HG03064 (cell line): ENCODE data around the gene CDT1.

Experiments
- ATAC-seq: cut with Tn5 transposase; IDR thresholded peaks from one replicate; pipeline ENCODE4 v1.9.1; 2021; ENCODE audit warnings: low read depth; ENCODE audit not compliant: unreplicated experiment

The CDT1 gene

DNA sequence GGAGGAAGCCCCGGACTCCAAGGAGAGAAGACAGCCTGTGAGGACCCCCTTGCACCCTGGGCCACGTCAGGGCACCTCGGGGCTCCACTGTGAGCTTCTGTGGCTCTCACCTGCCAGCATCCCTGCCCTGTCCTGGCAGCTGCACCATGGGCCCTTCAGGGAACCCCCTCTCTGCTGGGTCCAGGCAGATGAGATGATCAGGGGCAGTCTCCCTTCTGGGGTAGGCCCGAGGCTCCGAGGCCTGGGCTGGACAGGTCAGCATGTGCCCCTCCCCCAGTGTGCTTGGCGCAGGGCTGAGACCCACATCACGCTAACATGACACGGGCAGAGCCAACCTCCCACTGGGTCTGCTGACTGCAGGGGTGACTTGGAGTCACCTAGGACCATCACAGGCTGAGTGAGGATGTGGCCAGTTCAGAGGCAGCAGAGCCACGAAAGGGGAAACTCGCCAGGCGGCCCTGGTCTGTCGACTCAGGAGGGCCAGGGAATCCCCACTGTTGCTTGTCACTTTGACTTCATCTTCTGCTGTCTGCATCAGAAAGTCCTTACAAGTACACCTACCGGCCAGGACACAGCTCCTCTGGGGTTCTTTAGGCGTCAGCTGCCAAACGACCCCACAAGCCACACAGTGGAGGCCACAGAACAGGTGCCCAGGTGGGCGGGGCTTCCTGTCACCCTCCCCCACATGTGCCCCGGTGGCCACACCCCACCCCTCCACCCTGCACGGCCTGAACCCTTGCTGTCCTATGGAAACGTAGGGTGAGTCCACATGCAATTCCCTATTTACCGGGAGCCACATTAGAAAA is 50.9 kb downstream of the CDT1 start:
- ATAC-seq: no peak

DNA sequence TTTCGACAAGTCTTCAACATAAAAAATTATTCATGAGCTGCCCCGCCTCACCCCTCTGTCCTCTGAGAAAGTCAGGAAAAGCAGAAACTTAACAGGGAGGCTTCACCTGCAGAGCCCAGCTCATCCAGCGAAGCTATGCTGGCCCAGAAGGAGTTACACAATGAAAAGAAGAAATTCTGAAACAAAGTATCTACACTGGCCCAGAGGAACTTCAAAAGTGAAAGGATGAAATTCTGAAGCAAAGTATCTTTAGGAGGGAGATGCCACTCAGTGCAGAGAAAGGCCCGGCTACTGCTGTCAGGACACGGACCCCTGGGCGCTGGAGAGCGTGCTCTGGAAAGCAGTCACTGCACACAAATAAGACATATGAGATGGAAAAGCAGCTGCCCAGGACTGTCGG is 51.6 kb downstream of the CDT1 start:
- ATAC-seq: no peak

DNA sequence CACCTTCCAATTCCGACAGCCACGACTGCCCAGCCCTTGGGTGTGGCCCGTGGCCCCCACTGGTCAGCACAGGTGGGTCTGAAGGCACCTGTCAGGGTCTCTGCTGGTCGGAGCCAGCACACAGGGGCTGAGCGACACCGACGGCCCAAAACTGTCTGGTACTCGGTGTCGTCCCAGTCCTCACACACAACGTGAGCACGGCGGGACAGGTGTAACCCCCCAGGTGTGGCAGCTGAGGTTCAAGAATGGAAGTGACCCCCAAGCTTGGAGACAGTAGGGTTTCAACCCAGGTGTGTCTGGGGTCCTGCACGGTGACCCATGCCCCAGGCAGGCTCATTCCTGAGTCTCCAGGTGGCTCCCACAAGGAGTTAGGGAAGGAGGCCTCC is 52.1 kb downstream of the CDT1 start:
- ATAC-seq: no peak

DNA sequence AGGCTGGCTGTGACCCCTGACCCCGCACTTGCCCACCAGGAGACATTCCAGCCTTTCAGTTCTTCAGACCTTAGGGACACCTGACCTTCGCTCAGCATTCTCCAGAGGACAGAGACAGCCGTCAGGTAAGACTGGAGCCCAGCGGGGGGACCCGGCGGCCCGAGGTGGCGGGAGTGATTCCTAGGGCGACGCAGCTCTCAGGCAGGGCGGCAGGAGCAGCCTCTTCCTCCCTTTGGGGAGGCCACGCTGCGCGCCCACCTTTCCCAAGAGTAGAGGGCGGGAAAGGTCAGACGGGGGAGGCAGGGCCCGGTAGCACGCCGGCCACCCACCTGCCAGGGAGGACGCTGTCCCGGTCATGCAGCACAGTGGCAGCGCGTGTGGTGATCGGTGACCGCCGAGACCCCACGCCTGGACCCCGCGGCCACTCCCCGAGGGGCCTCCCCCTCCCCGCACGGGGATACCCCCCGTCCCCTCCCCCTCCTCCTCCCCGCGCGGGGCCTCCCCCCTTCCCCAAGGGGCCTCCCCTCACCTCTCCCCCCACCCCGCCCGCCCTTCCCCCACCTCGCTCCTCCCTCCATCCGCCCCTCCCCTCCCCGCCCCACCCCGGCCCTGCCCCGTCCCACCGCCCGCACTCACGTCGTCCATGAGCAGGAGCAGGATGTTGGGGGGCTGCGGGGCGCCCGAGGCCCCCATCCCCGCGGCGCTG is 52.7 kb downstream of the CDT1 start:
- ATAC-seq: no peak

DNA sequence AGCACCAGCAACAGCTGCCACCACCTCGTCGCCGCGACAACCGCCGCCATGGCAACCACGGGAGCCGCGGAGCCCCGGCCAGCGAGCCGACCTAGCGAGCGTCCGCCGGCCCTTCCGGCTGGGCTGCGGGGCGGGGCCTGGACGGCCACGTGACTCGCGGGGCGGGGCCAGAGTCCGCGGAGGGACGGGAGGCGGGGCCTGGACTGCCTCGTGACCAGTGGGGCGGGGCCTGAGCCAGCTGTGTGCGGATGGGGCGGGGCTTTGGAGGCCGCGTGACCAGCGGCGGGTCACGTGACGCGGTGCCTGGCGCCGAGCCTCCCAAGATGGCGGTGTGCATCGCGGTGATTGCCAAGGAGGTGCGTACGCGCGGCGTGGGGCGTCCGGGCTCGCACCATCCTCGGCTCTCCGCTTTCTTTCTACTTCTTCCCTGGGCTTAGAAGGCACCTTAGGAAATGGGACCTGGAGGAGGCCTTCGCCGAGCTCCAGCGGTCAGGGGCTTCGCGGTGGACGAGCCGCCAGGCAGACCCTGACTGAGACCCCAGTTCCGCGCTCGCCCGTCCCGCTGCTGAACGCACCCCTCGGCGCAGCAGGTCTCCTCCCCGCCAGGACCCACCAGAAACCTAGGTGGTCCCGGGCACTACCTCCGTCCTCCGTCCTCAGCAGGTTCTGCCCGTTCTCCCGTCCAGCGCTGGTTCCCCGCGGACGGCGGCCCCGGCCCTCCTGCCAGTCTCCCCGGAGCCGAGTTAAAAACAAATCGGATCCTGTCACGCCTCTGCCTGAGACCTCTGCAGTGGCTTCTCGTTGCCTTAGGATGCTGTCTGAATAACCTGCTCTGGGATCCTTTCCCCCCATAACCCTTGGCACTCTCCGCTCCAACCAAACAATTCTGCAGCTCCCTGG is 53.5 kb downstream of the CDT1 start, which contains the start of the genes GALNS and TRAPPC2L:
TSS of gene GALNS (minus strand) at position 120 of the 900 bp plus-strand sequence. CDS start at position 50, 70 bp downstream.
TSS of gene TRAPPC2L (plus strand) at position 300 of the 900 bp plus-strand sequence. CDS start at position 324, 24 bp downstream.
- no peak for ATAC-seq

DNA sequence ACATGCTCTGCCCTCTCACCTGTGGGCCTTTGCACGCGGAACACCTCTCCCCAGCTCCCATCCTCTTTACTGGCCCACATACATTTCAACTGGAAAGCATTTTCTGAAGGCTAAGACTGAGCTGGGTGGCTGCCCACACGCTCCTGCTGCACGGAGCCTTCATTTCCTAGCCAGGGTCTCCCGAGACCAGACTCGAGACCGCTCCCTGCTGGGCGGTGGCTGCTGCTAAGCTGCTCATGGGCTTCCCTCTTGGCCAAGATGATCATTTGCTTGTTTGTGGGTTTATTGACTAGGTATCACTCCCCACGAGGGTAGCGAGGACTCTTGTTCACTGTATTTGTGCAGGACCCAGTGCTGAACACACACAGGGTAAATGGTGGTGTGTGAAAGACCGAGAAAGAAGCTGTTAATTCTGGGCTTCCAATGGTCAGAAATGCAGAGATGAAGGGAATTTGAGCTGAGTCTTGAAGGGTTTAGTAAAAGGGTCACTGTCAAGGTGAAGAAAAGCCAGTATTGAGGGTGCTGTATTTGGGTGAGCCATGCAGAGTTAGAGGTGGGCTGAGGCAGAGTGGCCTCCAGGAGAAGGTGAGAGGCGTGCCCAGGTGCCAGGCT is 54.2 kb downstream of the CDT1 start:
- no peak for ATAC-seq
